Anterior cingulate cortex (tissue), 58 donors: ENCODE results near the gene UFM1.
"Not testable (repeated sequence)": the region's sequence is repeated elsewhere in the genome, so short reads cannot be mapped to it uniquely, and the experiment has no call there.

Experiments used
- DNase-seq, 58 donors: peaks; one replicate each; lab custom pipeline; 2025; lab: John Stamatoyannopoulos, UW

UFM1 gene

GRCh38 chr13:38349390-38350113 is at the start of gene UFM1:
Gene UFM1 (plus strand): TSS chr13:38349851. CDS start chr13:38349920, 69 bp downstream.
- DNase-seq, result peak in 57 of 58 donors; percentile 18 to 92 (median 77)

- DNase-seq, result no peak
Measured at GRCh38 chr13:38301236-38301635, 48.4 kb upstream of the UFM1 start.

- DNase-seq, result peak in 3 of 58 donors; percentile 7 to 61 (median 57)
Measured at GRCh38 chr13:38303816-38304320, 45.8 kb upstream of the UFM1 start.

- DNase-seq, result peak in 1 of 58 donors; percentile 23
Measured at GRCh38 chr13:38308736-38309135, 40.9 kb upstream of the UFM1 start.

DNA sequence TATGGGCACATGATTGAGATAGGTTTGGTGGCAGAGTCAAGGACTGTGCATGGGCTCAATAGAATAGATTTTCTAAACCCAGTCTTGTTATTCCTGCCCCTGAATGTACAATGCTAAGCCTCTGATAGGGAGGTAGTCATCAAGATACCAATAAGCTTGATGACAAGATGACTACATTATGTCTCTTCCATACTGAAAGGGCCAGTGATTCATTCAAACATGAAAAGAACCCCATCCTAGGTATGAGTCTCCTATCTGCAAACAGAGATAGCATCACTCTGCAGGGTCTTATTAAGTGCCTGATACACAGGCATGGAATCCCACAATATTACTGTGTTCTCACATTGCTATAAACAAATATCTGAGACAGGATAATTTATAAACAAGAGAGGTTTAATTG is 40.3 kb upstream of the UFM1 start:
- DNase-seq, result no peak

- not testable (repeated sequence) for DNase-seq
Measured at GRCh38 chr13:38311175-38311574, 38.5 kb upstream of the UFM1 start.

- DNase-seq, result no peak
Measured at GRCh38 chr13:38316129-38316528, 33.5 kb upstream of the UFM1 start.

DNA sequence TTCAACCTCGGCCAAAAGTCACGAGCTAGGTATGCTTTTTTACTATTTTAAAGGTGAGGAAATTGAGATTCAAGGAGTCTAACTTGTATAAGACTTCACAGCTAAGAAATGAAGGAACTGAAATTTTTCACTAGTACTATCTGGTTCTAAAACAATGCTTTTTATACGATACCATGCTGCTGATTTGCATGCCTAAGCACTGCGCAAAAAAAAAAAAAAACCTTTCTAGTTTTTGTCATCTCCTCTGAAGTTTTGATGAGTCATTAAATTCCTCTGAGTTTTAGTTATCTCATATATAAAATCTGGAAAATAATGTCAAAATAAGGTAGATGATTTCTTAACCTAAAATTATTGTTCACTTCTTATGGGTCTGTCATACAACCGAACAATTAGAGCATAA is 28.0 kb upstream of the UFM1 start:
- no peak for DNase-seq

DNA sequence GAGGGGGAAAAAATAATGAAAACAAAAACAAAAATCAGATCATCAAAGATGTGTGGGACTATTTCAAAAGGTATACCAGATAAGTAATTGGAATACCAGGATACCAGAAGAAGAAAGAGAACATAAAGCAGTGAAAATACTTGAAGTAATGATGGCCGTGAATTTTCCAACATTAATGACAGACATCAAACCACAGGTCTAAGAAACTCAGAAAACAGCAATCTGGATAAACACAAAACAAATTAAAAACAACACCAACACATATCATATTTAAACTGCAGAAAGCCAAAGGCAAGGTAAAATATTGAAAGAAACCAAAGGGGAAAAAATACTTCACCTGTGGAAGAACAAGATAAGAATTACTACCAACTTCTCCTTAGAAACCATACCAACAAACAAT is 24.2 kb upstream of the UFM1 start:
- DNase-seq, result no peak

- DNase-seq, result no peak
Measured at GRCh38 chr13:38328699-38329098, 21.0 kb upstream of the UFM1 start.

GRCh38 chr13:38334845-38335244 is 14.8 kb upstream of the UFM1 start:
- DNase-seq, result no peak

- no peak for DNase-seq
Measured at GRCh38 chr13:38338089-38338488, 11.6 kb upstream of the UFM1 start.

DNA sequence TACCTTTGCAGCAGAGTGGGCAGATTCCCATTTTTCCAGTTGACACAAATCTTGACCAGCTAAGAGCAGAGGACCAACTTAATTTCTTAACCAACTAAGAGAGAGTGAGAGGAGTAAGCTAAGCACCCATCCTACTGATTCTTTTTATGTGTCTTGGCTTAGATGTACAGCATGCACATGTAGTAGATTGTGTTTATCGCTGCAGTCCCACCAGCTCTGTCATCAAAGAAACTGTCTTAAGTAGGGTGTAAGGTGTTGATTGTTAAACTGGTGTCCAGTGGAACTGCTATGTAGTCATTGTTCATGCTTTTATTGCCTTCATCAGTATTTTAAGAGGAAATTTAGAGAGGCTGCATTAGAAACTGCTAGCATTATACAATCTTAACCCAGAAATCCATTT is 9.0 kb upstream of the UFM1 start:
- DNase-seq, result no peak

DNA sequence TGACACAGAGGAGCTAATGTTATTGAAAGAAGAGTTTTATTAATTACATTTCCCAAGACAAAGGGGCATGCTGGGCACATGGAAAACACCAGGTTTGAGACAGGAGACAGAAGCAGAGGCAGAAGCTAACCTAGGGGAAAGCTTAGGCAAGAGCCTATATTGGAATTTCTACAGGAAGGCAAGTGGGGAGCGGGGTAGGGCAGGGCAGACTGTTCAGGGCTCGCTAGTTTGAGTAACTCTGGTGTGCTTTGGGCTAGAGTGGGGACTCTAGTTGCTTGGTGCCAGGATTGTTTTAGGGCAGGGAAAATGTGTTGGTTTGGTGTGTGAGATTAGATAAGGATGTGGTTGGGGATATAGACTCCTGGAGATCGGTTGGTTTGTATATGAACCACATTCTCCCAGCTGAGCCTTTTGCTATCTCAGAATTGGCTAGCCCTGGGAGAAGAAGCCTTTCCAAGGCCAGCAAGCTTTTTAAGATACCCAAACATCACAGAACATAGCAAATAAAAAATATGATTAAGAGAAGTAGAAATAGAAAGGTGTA is 8.4 kb upstream of the UFM1 start:
- DNase-seq, result no peak

- no peak for DNase-seq
Measured at GRCh38 chr13:38346764-38347163, 2.9 kb upstream of the UFM1 start.

- peak in 8 of 58 donors; percentile 0 to 22 (median 6) for DNase-seq
Measured at GRCh38 chr13:38348861-38349389, 726 bp upstream of the UFM1 start.

DNA sequence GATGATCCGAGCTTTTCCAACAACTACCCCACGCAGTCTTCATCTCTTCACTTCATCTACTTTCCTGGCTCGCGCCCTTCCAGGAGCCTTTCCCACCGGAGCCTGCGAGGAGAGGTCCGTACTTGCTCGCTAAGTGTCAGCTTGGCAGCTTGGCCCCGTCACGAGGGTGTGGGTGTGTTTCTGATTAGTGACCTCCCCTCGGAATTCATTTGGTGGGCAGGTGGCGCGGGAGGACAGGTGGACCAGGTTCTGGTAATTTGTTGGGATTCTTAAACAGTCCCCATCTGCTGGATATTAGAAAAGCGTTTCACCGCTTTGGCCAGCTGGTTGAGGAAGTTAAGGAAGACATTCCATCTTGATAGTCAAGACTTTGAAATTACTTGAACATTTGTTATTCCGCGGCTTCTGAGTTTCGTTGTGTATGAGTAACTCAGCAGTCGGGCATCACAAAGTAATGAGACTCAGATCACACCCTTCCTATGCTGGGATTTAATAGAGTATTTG is 515 bp downstream of the UFM1 start:
- peak in 30 of 58 donors; percentile 13 to 80 (median 56) for DNase-seq

DNA sequence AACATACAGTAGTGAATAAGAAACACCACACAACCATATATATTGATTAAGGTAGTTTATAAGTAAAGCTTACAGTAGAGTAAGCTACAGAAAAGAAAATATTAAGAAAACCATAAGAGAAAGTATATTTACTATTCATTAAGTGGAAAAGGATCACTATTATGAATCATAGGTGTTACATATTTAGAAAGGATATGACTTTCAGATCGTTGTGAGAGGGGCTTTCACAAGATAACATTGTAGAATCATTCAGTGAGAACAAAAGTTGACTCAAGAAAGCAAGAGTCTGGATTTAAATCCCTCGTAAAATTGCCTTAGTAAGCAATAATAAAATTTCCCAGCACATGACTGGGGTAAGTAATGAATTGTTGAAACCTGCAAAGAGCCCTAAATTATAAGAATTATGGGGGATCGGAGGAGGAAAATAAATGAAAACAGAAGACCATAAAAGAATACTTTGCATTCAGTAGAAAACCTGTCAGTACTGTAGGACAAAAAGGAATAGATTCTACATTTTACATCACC is 6.0 kb downstream of the UFM1 start:
- no peak for DNase-seq

DNA sequence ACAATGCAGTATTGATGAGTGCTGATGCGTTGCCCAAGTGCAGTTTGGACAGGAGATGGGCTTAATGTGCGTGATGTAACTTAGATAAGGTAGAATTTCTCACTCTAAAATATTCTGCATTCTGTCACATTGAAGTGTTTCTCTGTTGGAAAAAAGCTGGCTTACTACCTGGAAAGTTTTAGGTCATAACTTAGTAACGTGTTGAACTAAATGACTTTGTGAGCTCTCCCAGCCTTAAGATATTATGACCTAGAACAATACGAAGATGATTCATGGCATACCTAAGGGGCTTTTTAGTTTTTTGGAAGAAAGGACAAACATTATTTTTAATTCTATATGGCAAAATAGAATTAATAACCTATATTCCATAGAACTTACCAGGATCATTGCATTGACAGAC is 9.0 kb downstream of the UFM1 start:
- DNase-seq, result no peak

GRCh38 chr13:38361542-38362262 is 12.1 kb downstream of the UFM1 start:
- no peak for DNase-seq

DNA sequence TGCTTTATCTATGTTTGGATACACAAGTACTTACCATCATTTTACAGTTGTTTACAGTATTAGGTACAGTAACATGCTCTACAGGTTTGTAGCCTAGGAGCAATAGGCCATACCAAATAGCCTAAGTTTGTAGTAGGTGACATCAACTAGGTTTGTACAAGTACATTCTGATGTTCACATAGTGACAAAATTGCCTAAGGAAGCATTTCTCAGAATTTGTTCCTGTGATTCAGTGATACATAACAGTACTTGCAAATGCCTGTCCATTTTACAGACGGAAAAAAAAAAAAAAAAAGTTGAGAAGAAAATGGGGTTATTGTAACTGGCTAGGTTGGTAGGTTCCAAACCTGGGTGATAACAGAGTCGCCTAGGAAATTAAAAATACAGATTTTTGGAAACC is 13.6 kb downstream of the UFM1 start:
- DNase-seq, result no peak
